ENCODE results near the gene AP5M1. TPM values are rescaled to one million over a fixed set of nuclear protein-coding genes. Genes with fewer than 3 reads are reported as not detected.

Gene AP5M1
- polyA plus RNA-seq, 12 donors: 12.8 to 46.8 (median 37.2) TPM; not detected in 1

- no peak for DNase-seq
Measured at GRCh38 chr14:57346741-57347140, 78.0 kb downstream of the AP5M1 start.

Other genes with a start within 250 kb of the AP5M1 start
- 10 to 100 TPM in 11 of 12 donors, not detected in 1; 44.1 to 90.2 (median 79.3) TPM for gene EXOC5, start 66 bp upstream of the AP5M1 start, polyA plus RNA-seq (ENCODE audit: insufficient read length in 12 of 12)
- gene NAA30, start 121.6 kb downstream of the AP5M1 start, polyA plus RNA-seq (ENCODE audit: insufficient read length in 12 of 12): 10 to 100 TPM in 11 of 12 donors, not detected in 1; 15.8 to 31.8 (median 26.0) TPM
- gene CCDC198, start 224.9 kb downstream of the AP5M1 start, polyA plus RNA-seq (ENCODE audit: insufficient read length in 12 of 12): 1 to 10 TPM in 1 of 12 donors, under 1 TPM in 6, not detected in 5; 0.16 to 1.2 (median 0.32) TPM